Caco-2 (cell line): Measurements from ENCODE around the gene GPATCH2. TPM values are rescaled to one million over a fixed set of nuclear protein-coding genes. Genes with fewer than 3 reads are reported as not detected.

Source experiments
- BruUV-seq: library from RNA; stranded (reverse); fragments of 400-500 nt; replicated peaks from 2 replicates; lab custom pipeline; 2021; lab: Mats Ljungman, UMichigan
- CTCF ChIA-PET: fragments of 300-600 bp; sonication (Branson Sonifier 250); formaldehyde crosslinking; loops from one replicate; lab custom pipeline; 2022; ENCODE audit warnings: antibody characterized with exemption; lab: Charles Lee
- POLR2A ChIA-PET: fragments of 300-600 bp; sonication (Branson Sonifier 250); formaldehyde crosslinking; loops from one replicate; lab custom pipeline; 2022; ENCODE audit warnings: antibody characterized with exemption; lab: Charles Lee
- DNase-seq, 2 experiments: peaks; one replicate each; pipeline versions ENCODE4 v3.0.0 to v3.0.0-alpha.2; 2020 to 2022
- H3K27me3 ChIP-seq: replicated peaks from 2 replicates; pipeline ENCODE4 v1.6.0; 2011; ENCODE audit warnings: low read length; ENCODE audit not compliant: control insufficient read depth, insufficient read depth
- H3K36me3 ChIP-seq: 2 replicates; pipeline ENCODE4 v1.5.1; 2011; ENCODE audit warnings: low read length; ENCODE audit not compliant: control insufficient read depth, insufficient read depth
- H3K4me1 ChIP-seq: fragments of 250-450 bp; sonication (Bioruptor Pico); 2 replicates; pipeline ENCODE4 v1.5.1; 2020; ENCODE audit warnings: mild to moderate bottlenecking
- H3K4me3 ChIP-seq: 2 replicates; pipeline ENCODE4 v1.5.1; 2011; ENCODE audit warnings: low read depth, mild to moderate bottlenecking, control low read depth, low read length
- H3K9me3 ChIP-seq: fragments of 250-450 bp; sonication (Bioruptor Pico); 2 replicates; pipeline ENCODE4 v1.5.1; 2020; ENCODE audit warnings: mild to moderate bottlenecking, moderate library complexity
- H3K27ac Mint-ChIP-seq: one replicate; pipeline ENCODE4 v1.8.0; 2022; ENCODE audit warnings: mixed read lengths; ENCODE audit not compliant: unreplicated experiment
- H3K27me3 Mint-ChIP-seq: one replicate; pipeline ENCODE4 v1.8.0; 2022; ENCODE audit warnings: mixed read lengths; ENCODE audit not compliant: insufficient read depth, unreplicated experiment
- H3K36me3 Mint-ChIP-seq: one replicate; pipeline ENCODE4 v1.8.0; 2022; ENCODE audit warnings: mild to moderate bottlenecking, mixed read lengths; ENCODE audit not compliant: insufficient read depth, unreplicated experiment
- H3K4me1 Mint-ChIP-seq: one replicate; pipeline ENCODE4 v1.8.0; 2022; ENCODE audit warnings: low read depth, mixed read lengths; ENCODE audit not compliant: unreplicated experiment
- H3K4me3 Mint-ChIP-seq: one replicate; pipeline ENCODE4 v1.8.0; 2022; ENCODE audit warnings: mild to moderate bottlenecking, moderate library complexity, mixed read lengths; ENCODE audit not compliant: unreplicated experiment
- H3K9me3 Mint-ChIP-seq: one replicate; pipeline ENCODE4 v1.8.0; 2022; ENCODE audit warnings: mixed read lengths; ENCODE audit not compliant: unreplicated experiment
- CTCF ChIP-seq, 2 experiments: fragments of 200-600 bp in 1 of 2; IDR thresholded peaks; 1 replicate in 1 of 2; 2 replicates in 1 of 2; pipeline versions ENCODE4 v1.5.1 to v1.8.0; 2011 to 2022; ENCODE audit warnings: antibody characterized with exemption in 1 of 2, control low read depth in 1 of 2, inconsistent platforms in 1 of 2, low read depth in 1 of 2, low read length in 1 of 2, mild to moderate bottlenecking in 1 of 2, moderate library complexity in 1 of 2; ENCODE audit not compliant: insufficient read depth in 1 of 2, severe bottlenecking in 1 of 2, unreplicated experiment in 1 of 2
- intact Hi-C: fragments of 100-400 bp; cut with micrococcal nuclease; formaldehyde crosslinking; loops from one replicate; pipeline ENCODE4 v1.10.0; 2022; ENCODE audit not compliant: unreplicated experiment
- total RNA-seq: library from RNA; stranded (reverse); gene quantifications from 2 replicates; pipeline ENCODE4 v1.2.3, GENCODE V29; 2022

GPATCH2 gene
- total RNA-seq, 1 experiment from 2014 or later: 13.2 TPM

DNA sequence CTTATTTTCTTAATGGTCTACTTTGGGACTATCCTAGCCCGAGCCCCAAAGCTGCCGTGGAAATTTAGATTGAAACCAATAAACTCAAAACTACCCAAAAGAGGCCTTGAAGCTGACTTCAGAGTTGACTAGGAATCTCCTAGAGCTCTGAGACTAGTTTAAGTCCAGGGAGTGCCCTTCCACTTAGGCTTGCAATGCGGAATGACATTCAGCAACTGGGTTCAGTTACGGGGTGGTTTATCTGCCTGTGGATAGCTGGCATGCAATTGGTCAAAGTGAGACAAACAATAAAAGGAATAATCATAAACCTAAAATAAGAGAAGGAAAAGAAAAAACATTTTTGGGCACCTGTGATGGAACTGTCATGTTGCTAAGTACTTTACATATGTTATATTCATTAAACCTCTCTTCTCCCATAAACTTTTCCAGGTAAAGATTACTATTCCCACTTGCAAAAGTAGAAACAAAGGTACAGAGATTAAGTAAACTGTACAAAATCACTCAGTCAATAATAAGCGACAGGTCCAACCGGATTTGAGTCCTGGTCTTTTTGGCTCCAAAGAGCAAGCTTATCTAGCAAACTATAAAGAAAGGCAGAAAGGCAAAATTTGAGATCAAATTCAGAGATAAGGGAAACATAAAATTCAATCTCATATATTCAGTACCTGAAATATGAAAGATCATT lies 56.5 kb downstream of the GPATCH2 start:
- H3K36me3 ChIP-seq: no peaks in the 10 kb centered on the region
- TF ChIP-seq CTCF (IDR thresholded peaks at IDR 0.05; ENCODE audit: insufficient read depth in 1 of 2, low read depth in 1 of 2, low read length in 1 of 2, severe bottlenecking in 1 of 2, unreplicated experiment in 1 of 2): no peak
- H3K4me3 Mint-ChIP-seq: peak overlapping the region; percentile 51
- DNase-seq: peak; percentile 38 to 47
- H3K27me3 ChIP-seq: no peaks in the 10 kb centered on the region
- peak overlapping the region; percentile 70 for H3K27ac Mint-ChIP-seq
- no peaks in the 10 kb centered on the region for H3K36me3 Mint-ChIP-seq
- ChIA-PET CTCF (interaction anchor here (0.7 to 1.1 kb wide), 2 partner anchors 16 to 86 kb away, joined by 4 to 5 read pairs; no protein-coding TSS in a partner anchor), POLR2A (no interaction called here)
- H3K9me3 Mint-ChIP-seq: no peaks in the 10 kb centered on the region
- no peaks in the 10 kb centered on the region for H3K27me3 Mint-ChIP-seq
- H3K4me1 ChIP-seq: peaks cover 37% of the 10 kb centered on the region
- H3K9me3 ChIP-seq: no peaks in the 10 kb centered on the region
- H3K4me3 ChIP-seq: no peak overlapping the region
- H3K4me1 Mint-ChIP-seq: peaks cover 8% of the 10 kb centered on the region
- BruUV-seq: no TSS peak
- intact Hi-C loops: no loop called here

DNA sequence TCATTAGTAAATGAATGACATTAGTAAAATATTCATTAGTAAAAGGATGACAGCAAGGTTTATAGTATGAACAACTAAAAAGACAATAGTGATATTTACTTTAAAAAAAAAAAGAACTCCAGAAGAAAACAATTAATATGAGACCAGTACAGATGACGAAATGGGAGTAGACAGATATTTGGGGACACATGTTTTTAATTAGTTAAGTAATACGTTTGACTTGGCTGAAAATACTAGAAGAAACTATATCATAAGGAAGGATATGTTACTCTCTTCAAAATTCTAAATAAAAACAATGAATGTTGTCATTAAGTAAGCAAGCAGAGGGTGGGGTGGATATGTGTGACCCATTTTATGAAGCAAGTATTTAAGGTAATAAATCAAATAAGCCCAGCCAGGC lies 61.9 kb downstream of the GPATCH2 start:
- Histone ChIP-seq H3K4me1 (peaks cover 17% of the 10 kb centered on the region), H3K27me3 (no peaks in the 10 kb centered on the region), H3K9me3 (no peaks in the 10 kb centered on the region), H3K36me3 (no peaks in the 10 kb centered on the region), H3K4me3 (no peak overlapping the region)
- H3K27me3 Mint-ChIP-seq: no peaks in the 10 kb centered on the region
- H3K27ac Mint-ChIP-seq: no peak overlapping the region
- H3K4me3 Mint-ChIP-seq: no peak overlapping the region
- intact Hi-C loops: no loop called here
- no peaks in the 10 kb centered on the region for H3K9me3 Mint-ChIP-seq
- no TSS peak for BruUV-seq
- H3K4me1 Mint-ChIP-seq: peaks cover 6% of the 10 kb centered on the region
- DNase-seq: no peak
- H3K36me3 Mint-ChIP-seq: no peaks in the 10 kb centered on the region
- POLR2A ChIA-PET: no interaction called here
- CTCF ChIA-PET: no interaction called here
- no peak for TF ChIP-seq CTCF (IDR thresholded peaks at IDR 0.05; ENCODE audit: insufficient read depth in 1 of 2, low read depth in 1 of 2, low read length in 1 of 2, severe bottlenecking in 1 of 2, unreplicated experiment in 1 of 2)

DNA sequence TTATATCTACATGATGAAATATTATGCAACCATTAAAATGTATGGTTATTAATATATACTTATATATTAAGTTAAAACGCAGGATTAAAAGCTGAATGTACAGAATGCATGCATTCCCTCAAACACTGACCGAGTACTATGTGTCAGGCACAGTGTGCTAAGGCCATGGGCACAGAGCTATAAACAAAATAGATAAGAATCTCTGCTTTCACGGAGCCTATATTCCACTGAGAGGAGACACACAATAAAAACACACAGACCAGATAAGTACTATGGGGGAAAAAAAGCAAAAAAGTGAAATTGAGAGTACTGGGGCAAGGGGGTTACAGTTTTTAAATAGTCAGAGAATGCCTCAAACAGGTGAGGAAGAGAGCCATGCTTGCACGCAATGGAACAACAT lies 62.7 kb downstream of the GPATCH2 start:
- Mint-ChIP-seq H3K4me3 (no peak overlapping the region), H3K27me3 (no peaks in the 10 kb centered on the region), H3K4me1 (peaks cover 6% of the 10 kb centered on the region), H3K27ac (no peak overlapping the region), H3K9me3 (no peaks in the 10 kb centered on the region), H3K36me3 (no peaks in the 10 kb centered on the region)
- no peaks in the 10 kb centered on the region for H3K9me3 ChIP-seq
- no peaks in the 10 kb centered on the region for H3K36me3 ChIP-seq
- POLR2A ChIA-PET: no interaction called here
- TF ChIP-seq CTCF (IDR thresholded peaks at IDR 0.05; ENCODE audit: insufficient read depth in 1 of 2, low read depth in 1 of 2, low read length in 1 of 2, severe bottlenecking in 1 of 2, unreplicated experiment in 1 of 2): no peak
- intact Hi-C loops: no loop called here
- CTCF ChIA-PET: no interaction called here
- DNase-seq: no peak
- no TSS peak for BruUV-seq
- H3K4me3 ChIP-seq: no peak overlapping the region
- peaks cover 14% of the 10 kb centered on the region for H3K4me1 ChIP-seq
- no peaks in the 10 kb centered on the region for H3K27me3 ChIP-seq
